Mammary epithelial cell (primary cell): ENCODE results near the gene RNASE8.

Experiments used
- CTCF ChIP-seq, 2 donors: IDR thresholded peaks in 1 of 2; conservative IDR thresholded peaks in 1 of 2; 2 replicates each; pipeline ENCODE4 v1.5.1; 2011 to 2012; ENCODE audit warnings: inconsistent platforms in 2 of 2, low read length in 2 of 2, mild to moderate bottlenecking in 2 of 2, control low read depth in 1 of 2, low read depth in 1 of 2; ENCODE audit not compliant: insufficient read depth in 1 of 2; ENCODE audit errors: extremely low read depth in 1 of 2
- EZH2 ChIP-seq: IDR thresholded peaks from 2 replicates; pipeline ENCODE4 v1.6.1; 2012; ENCODE audit warnings: low read length, inconsistent platforms, borderline replicate concordance

- TF ChIP-seq EZH2 (no peak), CTCF (conservative IDR thresholded peaks at IDR 0.05 in 1 of 2, IDR thresholded peaks at IDR 0.05 in 1 of 2; ENCODE audit: extremely low read depth in 1 of 2, insufficient read depth in 1 of 2, low read depth in 1 of 2, low read length in 2 of 2) (no peak)
Measured at GRCh38 chr14:21071225-21072030, 13.8 kb downstream of the RNASE8 start.
